GM06990 (cell line): ENCODE data around the gene FAN1.
A peak's percentile ranks its signal among the peaks of the same experiment; 100 is the strongest.

Experiments
- DNase-seq: peaks from one replicate; pipeline ENCODE4 v3.0.0-alpha.2; 2011; ENCODE audit not compliant: insufficient read length; ENCODE audit errors: extremely low read depth
- H3K27me3 ChIP-seq: replicated peaks from 2 replicates; pipeline ENCODE4 v1.6.0; 2011; ENCODE audit warnings: low read length; ENCODE audit not compliant: control insufficient read depth, insufficient read depth
- H3K36me3 ChIP-seq: 2 replicates; pipeline ENCODE4 v1.5.1; 2011; ENCODE audit warnings: low read length; ENCODE audit not compliant: control insufficient read depth, insufficient read depth
- H3K4me3 ChIP-seq: replicated peaks from 2 replicates; pipeline ENCODE4 v1.5.1; 2011; ENCODE audit warnings: low read depth, mild to moderate bottlenecking, control low read depth, low read length
- CTCF ChIP-seq: IDR thresholded peaks from 2 replicates; pipeline ENCODE4 v1.5.1; 2011; ENCODE audit warnings: low read length, control low read depth, mild to moderate bottlenecking, inconsistent platforms; ENCODE audit not compliant: insufficient read depth, poor library complexity, severe bottlenecking

Gene FAN1

GRCh38 chr15:30903497-30904187, at the start of gene FAN1:
TSS of gene FAN1 (plus strand) at chr15:30903915. CDS start at chr15:30904664, 749 bp downstream.
- Histone ChIP-seq H3K4me3 (peak within 1 kb of the TSS; percentile 80), H3K36me3 (no peaks in the 10 kb centered on the region), H3K27me3 (no peaks in the 10 kb centered on the region)
- peak; percentile 87 for DNase-seq
- no peak for TF ChIP-seq CTCF

GRCh38 chr15:30859091-30859874, 44.4 kb upstream of the FAN1 start:
- H3K36me3 ChIP-seq = no peaks in the 10 kb centered on the region
- DNase-seq = no peak
- no peak overlapping the region for H3K4me3 ChIP-seq
- peak; percentile 76 for TF ChIP-seq CTCF
- no peaks in the 10 kb centered on the region for H3K27me3 ChIP-seq

GRCh38 chr15:30865257-30865656, 38.5 kb upstream of the FAN1 start:
- H3K27me3 ChIP-seq = no peaks in the 10 kb centered on the region
- no peak for TF ChIP-seq CTCF
- H3K36me3 ChIP-seq = no peaks in the 10 kb centered on the region
- DNase-seq = no peak
- no peak overlapping the region for H3K4me3 ChIP-seq

- no peaks in the 10 kb centered on the region for H3K36me3 ChIP-seq
- H3K4me3 ChIP-seq = no peak overlapping the region
- DNase-seq = no peak
- TF ChIP-seq CTCF = no peak
- no peaks in the 10 kb centered on the region for H3K27me3 ChIP-seq
Measured at GRCh38 chr15:30870681-30871080, 33.0 kb upstream of the FAN1 start.

GRCh38 chr15:30872341-30872748, 31.4 kb upstream of the FAN1 start:
- Histone ChIP-seq H3K36me3 (no peaks in the 10 kb centered on the region), H3K27me3 (no peaks in the 10 kb centered on the region), H3K4me3 (no peak overlapping the region)
- DNase-seq = no peak
- no peak for TF ChIP-seq CTCF
